Small intestine (tissue), 7 donors: ENCODE measurements around the gene SH3RF3. TPM values are rescaled to one million over a fixed set of nuclear protein-coding genes. Genes with fewer than 3 reads are reported as not detected.
"Not testable (repeated sequence)": the region's sequence is repeated elsewhere in the genome, so short reads cannot be mapped to it uniquely, and the experiment has no call there.

ENCODE experiments used
- DNase-seq, 2 donors: peaks; one replicate each; pipeline versions ENCODE4 v3.0.0 to v3.0.0-alpha.2; 2013
- FAIRE-seq: peaks from 2 replicates; lab custom pipeline; 2012; peaks lifted over from hg19 to GRCh38; lab: Jason Lieb, UNC
- H3K27ac ChIP-seq, 3 donors: one replicate each; pipeline ENCODE4 v1.5.1; 2013; ENCODE audit warnings: low read length in 2 of 3, mild to moderate bottlenecking in 2 of 3, control low read depth in 1 of 3, inconsistent platforms in 1 of 3, low read depth in 1 of 3, moderate library complexity in 1 of 3
- H3K27me3 ChIP-seq, 3 donors: one replicate each; pipeline ENCODE4 v1.6.1; 2013; ENCODE audit warnings: low read length in 3 of 3, inconsistent platforms in 1 of 3; ENCODE audit not compliant: control insufficient read depth in 3 of 3, insufficient read depth in 3 of 3
- H3K36me3 ChIP-seq, 3 donors: one replicate each; pipeline ENCODE4 v1.6.1; 2013; ENCODE audit warnings: low read length in 3 of 3, inconsistent platforms in 1 of 3, low read depth in 1 of 3, mild to moderate bottlenecking in 1 of 3, moderate library complexity in 1 of 3; ENCODE audit not compliant: control insufficient read depth in 3 of 3, insufficient read depth in 2 of 3
- H3K4me1 ChIP-seq, 3 donors: one replicate each; pipeline ENCODE4 v1.6.1; 2013; ENCODE audit warnings: low read length in 2 of 3, inconsistent platforms in 1 of 3, low read depth in 1 of 3, mild to moderate bottlenecking in 1 of 3, moderate library complexity in 1 of 3; ENCODE audit not compliant: control insufficient read depth in 3 of 3, insufficient read depth in 2 of 3
- H3K4me3 ChIP-seq, 3 donors: one replicate each; pipeline ENCODE4 v1.5.1; 2013; ENCODE audit warnings: low read length in 3 of 3, control low read depth in 1 of 3, inconsistent platforms in 1 of 3, low read depth in 1 of 3, mild to moderate bottlenecking in 1 of 3, moderate library complexity in 1 of 3
- H3K9me3 ChIP-seq, 2 donors: one replicate each; pipeline ENCODE4 v1.6.1; 2013; ENCODE audit warnings: low read depth in 1 of 2, low read length in 1 of 2; ENCODE audit not compliant: control insufficient read depth in 2 of 2, insufficient read depth in 1 of 2
- WGBS, 3 donors: extraction: QIAGEN DNeasy Blood & Tissue Kit; methylation state at CpG; one replicate each; pipeline ENCODE4 v1.1.7; 2013; 5-methylcytosine and 5-hydroxymethylcytosine counted together
- polyA plus RNA-seq, 4 donors: library from polyadenylated mRNA; stranded (reverse) in 3 of 4; unstranded in 1 of 4; fragments of 200-250 nt in 3 of 4; fragments of 120-200 nt in 1 of 4; gene quantifications; one replicate each; pipeline versions ENCODE4 v1.2.1 to v1.2.3, GENCODE V29; 2013
- donor health status: healthy with polysubstance abuse.
- donor health status: control.
- donor health status: control.
- donor health status: Bipolar disorder and iron deficiency.
- donor health status: healthy.

The SH3RF3 gene
- polyA plus RNA-seq, 4 donors = 0.22 to 3.9 (median 1.2) TPM

DNA sequence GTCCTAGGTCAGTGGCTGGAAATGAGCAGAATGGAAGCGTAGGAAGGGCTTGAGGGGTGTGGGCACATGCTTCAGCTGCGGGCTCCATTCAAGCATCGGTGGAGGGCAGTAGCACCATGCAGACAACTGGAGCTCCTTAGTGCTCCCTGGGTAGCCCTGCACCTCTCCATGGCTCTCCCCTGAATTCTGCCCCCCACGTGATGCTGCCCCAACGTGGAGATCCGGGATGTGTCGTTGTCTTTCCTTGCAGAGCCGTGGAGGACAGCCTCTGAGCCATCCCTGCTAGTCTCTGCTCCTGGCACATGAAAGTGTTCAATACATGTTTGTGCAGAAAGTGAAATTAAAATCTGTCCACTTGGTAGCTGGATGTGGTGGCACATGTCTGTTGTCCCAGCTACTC is 94.5 kb downstream of the SH3RF3 start:
- H3K9me3 ChIP-seq = no peaks in the 10 kb centered on the region
- peaks cover 0 to 3% (median 0%) of the 10 kb centered on the region in 3 donors for H3K4me1 ChIP-seq
- H3K36me3 ChIP-seq = no peaks in the 10 kb centered on the region
- 88 to 92% (median 89%) methylated on average over 8 of the region's 8 CpGs for WGBS, 3 donors
- FAIRE-seq = no peak
- no peak for DNase-seq
- H3K27ac ChIP-seq = no peak overlapping the region
- peaks cover 0 to 6% (median 0%) of the 10 kb centered on the region in 3 donors for H3K27me3 ChIP-seq
- no peak overlapping the region for H3K4me3 ChIP-seq

DNA sequence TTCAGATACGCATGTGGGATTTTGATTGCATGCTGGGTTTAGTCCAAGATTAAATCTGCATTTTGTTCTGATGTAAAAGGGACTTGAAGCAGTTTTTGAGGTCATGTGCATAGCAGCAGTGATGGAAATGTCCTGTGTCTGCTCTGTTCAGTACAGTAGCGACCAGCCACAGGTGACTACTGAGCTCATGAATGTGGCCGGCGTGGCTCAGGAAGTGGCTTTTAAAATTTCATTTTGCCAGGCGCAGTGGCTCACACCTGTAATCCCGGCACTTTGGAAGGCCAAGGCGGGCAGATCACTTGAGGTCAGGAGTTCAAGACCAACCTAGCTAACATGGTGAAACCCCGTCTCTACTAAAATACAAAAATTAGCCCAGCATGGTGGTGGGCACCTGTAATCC is 95.3 kb downstream of the SH3RF3 start:
- not testable (repeated sequence) for H3K4me1 ChIP-seq, H3K4me3 ChIP-seq, H3K9me3 ChIP-seq, H3K27me3 ChIP-seq, H3K36me3 ChIP-seq, H3K27ac ChIP-seq, FAIRE-seq, DNase-seq
- WGBS, 3 donors = 85 to 94% (median 86%) methylated on average over 8 of the region's 8 CpGs

DNA sequence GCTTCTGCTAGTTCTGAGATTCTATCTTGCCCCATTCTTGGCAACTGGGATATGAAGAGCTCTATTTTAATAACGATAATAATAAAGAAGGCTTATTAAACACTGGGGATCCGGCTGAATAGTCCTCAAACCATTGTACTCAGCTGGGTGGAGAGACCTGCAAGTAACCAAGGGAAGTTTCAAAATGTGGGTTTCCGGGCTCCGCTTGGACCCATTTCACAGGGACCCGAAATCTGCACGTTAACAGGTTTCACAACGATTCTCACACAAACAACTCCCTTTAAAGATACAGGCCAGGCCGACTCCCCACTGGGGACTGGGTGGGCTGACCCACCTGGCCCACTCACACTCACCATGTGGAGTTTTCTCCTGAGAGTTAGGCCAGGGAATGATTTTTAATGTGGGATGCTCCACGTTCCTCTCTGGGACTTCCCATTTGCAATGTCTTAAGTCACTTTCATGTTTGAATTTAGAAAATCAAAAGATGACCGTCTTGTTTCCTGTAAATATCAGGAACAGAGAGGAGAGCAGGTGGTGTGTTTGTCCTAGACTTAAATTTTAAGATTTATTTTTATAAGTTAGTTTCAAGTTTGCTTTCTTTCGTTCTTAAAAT is 96.3 kb downstream of the SH3RF3 start:
- DNase-seq (no peak), FAIRE-seq (no peak)
- H3K4me3 ChIP-seq = no peak overlapping the region
- H3K9me3 ChIP-seq = no peaks in the 10 kb centered on the region
- H3K4me1 ChIP-seq = no peaks in the 10 kb centered on the region
- H3K27me3 ChIP-seq = peaks cover 0 to 10% (median 0%) of the 10 kb centered on the region in 3 donors
- no peak overlapping the region for H3K27ac ChIP-seq
- 86 to 93% (median 92%) methylated on average over 11 of the region's 11 CpGs for WGBS, 3 donors
- no peaks in the 10 kb centered on the region for H3K36me3 ChIP-seq

DNA sequence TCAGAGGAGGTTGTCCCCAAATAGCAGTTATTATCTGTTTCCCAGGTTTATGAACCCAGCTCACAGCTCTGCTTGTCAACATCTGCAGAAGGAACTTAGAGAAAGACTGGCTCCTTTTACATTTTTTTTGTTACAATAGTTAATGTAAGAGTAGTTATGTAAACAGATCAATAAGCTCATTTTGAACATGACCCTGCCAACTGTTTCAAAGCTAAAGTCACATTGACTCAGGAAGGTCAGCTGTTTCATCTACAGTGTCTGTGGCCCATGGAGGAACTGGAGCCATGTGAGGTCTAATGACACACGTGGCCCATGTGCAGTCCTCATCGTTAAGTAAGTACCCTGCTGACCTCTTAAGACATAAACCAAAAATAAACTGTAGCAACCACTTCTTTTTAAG is 97.1 kb downstream of the SH3RF3 start:
- Histone ChIP-seq H3K36me3 (no peaks in the 10 kb centered on the region), H3K9me3 (no peaks in the 10 kb centered on the region), H3K27me3 (peaks cover 0 to 10% (median 0%) of the 10 kb centered on the region in 3 donors), H3K4me3 (no peak overlapping the region), H3K27ac (no peak overlapping the region), H3K4me1 (no peaks in the 10 kb centered on the region)
- DNase-seq (no peak), FAIRE-seq (no peak)
- 49 to 63% (median 49%) methylated on average over 2 of the region's 2 CpGs for WGBS, 3 donors

DNA sequence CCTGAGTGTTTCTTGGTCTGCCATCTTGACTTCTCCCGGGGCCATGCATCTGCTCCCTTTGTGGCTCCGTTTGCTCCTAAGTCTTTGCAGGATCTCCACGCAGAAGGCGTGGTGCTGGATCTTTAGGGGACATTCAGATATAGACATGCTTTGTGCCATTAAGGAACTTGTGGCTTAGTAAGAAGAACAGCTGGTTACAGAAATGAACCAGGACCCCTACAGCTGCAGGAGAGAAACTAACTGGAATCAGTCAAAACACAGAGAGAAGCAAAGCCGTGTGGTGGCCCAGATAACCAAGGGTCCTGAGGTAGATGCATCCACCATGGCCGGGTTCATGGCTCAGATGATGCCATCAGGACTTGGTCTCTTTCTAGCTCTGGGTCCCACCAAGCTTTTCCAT is 97.6 kb downstream of the SH3RF3 start:
- no peak for DNase-seq
- H3K4me1 ChIP-seq = no peaks in the 10 kb centered on the region
- peaks cover 0 to 10% (median 0%) of the 10 kb centered on the region in 3 donors for H3K27me3 ChIP-seq
- H3K27ac ChIP-seq = no peak overlapping the region
- no peak for FAIRE-seq
- no peaks in the 10 kb centered on the region for H3K9me3 ChIP-seq
- WGBS, 3 donors = 83 to 91% (median 90%) methylated on average over 6 of the region's 6 CpGs
- no peak overlapping the region for H3K4me3 ChIP-seq
- no peaks in the 10 kb centered on the region for H3K36me3 ChIP-seq

DNA sequence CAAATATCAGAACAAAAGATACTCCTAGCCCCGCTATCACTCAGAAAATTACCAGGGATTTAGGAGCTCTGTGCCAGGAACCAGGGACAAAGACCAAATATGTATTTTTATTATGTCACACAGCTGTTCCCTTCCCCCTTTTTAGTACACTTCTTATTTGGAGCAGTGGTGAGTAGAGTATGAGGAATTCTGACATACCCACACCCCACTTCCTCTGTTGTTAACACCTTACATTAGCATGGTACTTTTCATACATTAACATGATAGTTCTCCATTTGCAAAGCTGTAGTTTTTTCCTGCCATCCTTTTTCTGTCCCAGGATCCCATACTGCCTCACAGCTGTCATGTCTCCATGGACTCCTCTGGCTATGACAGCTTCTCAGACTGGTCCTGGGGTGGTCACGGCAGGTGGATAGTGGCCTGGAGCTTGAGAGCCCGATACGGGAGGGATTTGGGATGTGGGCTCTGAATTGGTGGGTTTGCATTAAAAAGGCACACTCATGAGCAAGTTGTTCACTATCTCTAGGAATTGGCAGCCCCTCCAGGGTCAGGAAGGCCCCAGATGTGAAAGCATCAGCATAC is 100.2 kb downstream of the SH3RF3 start:
- no peak for FAIRE-seq

DNA sequence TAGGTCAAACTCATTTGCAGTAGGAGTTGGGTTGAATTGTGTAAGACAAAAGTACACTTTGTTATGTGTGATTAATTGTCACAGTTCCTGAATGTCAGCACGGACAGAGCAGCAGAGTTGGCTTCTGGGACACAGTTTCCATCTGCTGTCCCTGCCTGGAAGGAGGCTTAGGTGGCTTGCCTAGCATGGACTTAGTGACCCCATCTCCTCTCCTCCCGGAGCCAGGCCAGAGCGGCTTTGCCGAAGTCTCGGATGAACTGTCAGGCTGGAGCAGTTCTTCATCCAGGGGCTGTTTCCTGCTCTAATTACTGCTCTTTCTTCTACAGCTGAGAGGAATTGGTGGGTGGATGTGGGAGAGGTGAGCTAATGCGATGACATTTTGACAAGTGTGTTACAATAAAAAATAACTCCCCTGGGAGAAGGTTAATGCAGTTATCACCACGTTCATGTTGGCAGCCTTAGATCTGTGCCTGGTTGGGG is 102.0 kb downstream of the SH3RF3 start:
- no peaks in the 10 kb centered on the region for H3K36me3 ChIP-seq
- no peak for FAIRE-seq
- 51 to 63% (median 55%) methylated on average over 7 of the region's 7 CpGs for WGBS, 3 donors
- H3K27me3 ChIP-seq = peaks cover 0 to 9% (median 0%) of the 10 kb centered on the region in 3 donors
- H3K27ac ChIP-seq = no peak overlapping the region
- H3K4me3 ChIP-seq = no peak overlapping the region
- H3K4me1 ChIP-seq = no peaks in the 10 kb centered on the region
- DNase-seq = no peak
- H3K9me3 ChIP-seq = peaks cover 0 to 4% of the 10 kb centered on the region in 2 donors

More for the DNA sequence above, 100.2 kb downstream of the SH3RF3 start:
- DNase-seq = no peak
- peaks cover 0 to 9% (median 0%) of the 10 kb centered on the region in 3 donors for H3K27me3 ChIP-seq
- no peak overlapping the region for H3K4me3 ChIP-seq
- no peak overlapping the region for H3K27ac ChIP-seq
- no peaks in the 10 kb centered on the region for H3K36me3 ChIP-seq
- H3K9me3 ChIP-seq = peaks cover 0 to 4% of the 10 kb centered on the region in 2 donors
- WGBS, 3 donors = 76 to 86% (median 77%) methylated on average over 4 of the region's 4 CpGs
- no peaks in the 10 kb centered on the region for H3K4me1 ChIP-seq

- Histone ChIP-seq H3K27ac (no peak overlapping the region), H3K36me3 (no peaks in the 10 kb centered on the region), H3K4me1 (no peaks in the 10 kb centered on the region), H3K27me3 (peaks cover 0 to 9% (median 0%) of the 10 kb centered on the region in 3 donors), H3K9me3 (peaks cover 0 to 4% of the 10 kb centered on the region in 2 donors), H3K4me3 (no peak overlapping the region)
- DNase-seq (no peak), FAIRE-seq (no peak)
- 64 to 72% (median 66%) methylated on average over 3 of the region's 3 CpGs for WGBS, 3 donors
These were observed 102.4 kb downstream of the SH3RF3 start for GRCh38 chr2:109231428-109231827.
